SU-DHL-6 (cell line): Measurements from ENCODE around the gene NOSIP.

Experiments used
- H2AFZ ChIP-seq: fragments of 200-600 bp; sonication (generic); 2 replicates; pipeline ENCODE4 v1.6.1; 2014; ENCODE audit warnings: low read depth, mild to moderate bottlenecking, moderate library complexity, mixed read lengths, antibody characterized with exemption, low read length; ENCODE audit not compliant: severe bottlenecking
- H3F3A ChIP-seq: fragments of 200-600 bp; shearing (Covaris generic); 2 replicates; pipeline ENCODE4 v1.6.0; 2016; ENCODE audit warnings: antibody characterized with exemption, mild to moderate bottlenecking; ENCODE audit not compliant: insufficient read depth
- H3K27ac ChIP-seq: fragments of 200-600 bp; sonication (generic); 2 replicates; pipeline ENCODE4 v1.5.1; 2016; ENCODE audit warnings: low read depth, mild to moderate bottlenecking, low read length, moderate library complexity, mixed read lengths
- H3K27me3 ChIP-seq: fragments of 200-600 bp; sonication (generic), shearing (Covaris generic); 2 replicates; pipeline ENCODE4 v1.6.0; 2014; ENCODE audit warnings: mild to moderate bottlenecking, low read length
- H3K36me3 ChIP-seq: fragments of 200-600 bp; sonication (generic); 2 replicates; pipeline ENCODE4 v1.6.1; 2014; ENCODE audit warnings: mild to moderate bottlenecking, low read length, mixed read lengths
- H3K4me2 ChIP-seq: fragments of 300-600, 200-600 bp; shearing (Covaris generic), sonication (generic); 2 replicates; pipeline ENCODE4 v1.6.0; 2014; ENCODE audit warnings: low read length, low read depth, mild to moderate bottlenecking; ENCODE audit not compliant: poor library complexity, severe bottlenecking
- H3K4me3 ChIP-seq: fragments of 200-600 bp; sonication (generic); 2 replicates; pipeline ENCODE4 v1.5.1; 2014; ENCODE audit warnings: antibody characterized with exemption, low read length, mild to moderate bottlenecking, mixed read lengths; ENCODE audit not compliant: insufficient read depth, poor library complexity, severe bottlenecking
- H3K79me2 ChIP-seq: fragments of 200-600 bp; sonication (generic); 2 replicates; pipeline ENCODE4 v1.6.1; 2014; ENCODE audit warnings: mild to moderate bottlenecking, low read length, moderate library complexity; ENCODE audit not compliant: insufficient read depth
- H3K9ac ChIP-seq: fragments of 200-600 bp; sonication (generic); 2 replicates; pipeline ENCODE4 v1.7.0; 2014; ENCODE audit warnings: mild to moderate bottlenecking, low read length
- H3K9me2 ChIP-seq: fragments of 200-600 bp; sonication (generic); replicated peaks from 2 replicates; pipeline ENCODE4 v1.6.1; 2014; ENCODE audit warnings: low read length; ENCODE audit not compliant: insufficient read depth
- H3K9me3 ChIP-seq: fragments of 200-600 bp; sonication (generic); 2 replicates; pipeline ENCODE4 v1.6.1; 2014; ENCODE audit warnings: low read length, mixed read lengths; ENCODE audit not compliant: insufficient read depth
- H4K20me1 ChIP-seq: fragments of 200-600 bp; sonication (generic); 2 replicates; pipeline ENCODE4 v1.6.1; 2014; ENCODE audit warnings: low read depth, mild to moderate bottlenecking, antibody characterized with exemption, low read length, moderate library complexity, mixed read lengths
- CTCF ChIP-seq: fragments of 200-600 bp; sonication (generic); IDR thresholded peaks from one replicate; pipeline ENCODE4 v1.5.1; 2017; ENCODE audit warnings: antibody characterized with exemption, mild to moderate bottlenecking, low read length, moderate library complexity; ENCODE audit not compliant: insufficient read depth, poor library complexity, severe bottlenecking
- EZH2phosphoT487 ChIP-seq: fragments of 200-600 bp; sonication (generic), shearing (Covaris generic); conservative IDR thresholded peaks from 2 replicates; pipeline ENCODE4 v1.6.1; 2018; ENCODE audit warnings: mild to moderate bottlenecking, antibody characterized with exemption, low read length, moderate library complexity, mixed read lengths

The NOSIP gene

GRCh38 chr19:49570997-49571676, 9.2 kb downstream of the NOSIP start:
- no peak overlapping the region for H3K4me2 ChIP-seq
- no peak overlapping the region for H2AFZ ChIP-seq
- peaks cover 55% of the 10 kb centered on the region for H3K79me2 ChIP-seq
- H4K20me1 ChIP-seq = no peaks in the 10 kb centered on the region
- TF ChIP-seq EZH2phosphoT487 (no peak), CTCF (no peak)
- H3K27ac ChIP-seq = no peak overlapping the region
- no peaks in the 10 kb centered on the region for H3K9me2 ChIP-seq
- H3K9me3 ChIP-seq = no peaks in the 10 kb centered on the region
- H3K9ac ChIP-seq = no peak overlapping the region
- no peak overlapping the region for H3K4me3 ChIP-seq
- H3K27me3 ChIP-seq = no peaks in the 10 kb centered on the region
- H3K36me3 ChIP-seq = 0 out of 2 replicates have a peak, but pooled peaks cover 1% of the 10 kb centered on the region
- peaks cover 2% of the 10 kb centered on the region; the same call in 1 of the 2 replicates for H3F3A ChIP-seq

GRCh38 chr19:49570138-49570856, 10.1 kb downstream of the NOSIP start:
- no peaks in the 10 kb centered on the region for H3F3A ChIP-seq
- H3K4me3 ChIP-seq = no peak overlapping the region
- TF ChIP-seq CTCF (peak; percentile 98), EZH2phosphoT487 (no peak)
- H3K9ac ChIP-seq = no peak overlapping the region
- H3K79me2 ChIP-seq = peaks cover 57% of the 10 kb centered on the region
- no peaks in the 10 kb centered on the region for H3K27me3 ChIP-seq
- no peak overlapping the region for H3K27ac ChIP-seq
- H2AFZ ChIP-seq = no peak overlapping the region
- no peaks in the 10 kb centered on the region for H3K9me3 ChIP-seq
- H3K9me2 ChIP-seq = no peaks in the 10 kb centered on the region
- no peaks in the 10 kb centered on the region for H4K20me1 ChIP-seq
- H3K36me3 ChIP-seq = no peaks in the 10 kb centered on the region
- H3K4me2 ChIP-seq = peak overlapping the region; percentile 3

GRCh38 chr19:49567861-49568441, 12.4 kb downstream of the NOSIP start:
- no peak overlapping the region for H3K4me2 ChIP-seq
- peaks cover 58% of the 10 kb centered on the region for H3K79me2 ChIP-seq
- no peaks in the 10 kb centered on the region for H3K9me2 ChIP-seq
- H3K4me3 ChIP-seq = no peak overlapping the region
- no peaks in the 10 kb centered on the region for H3F3A ChIP-seq
- H3K9ac ChIP-seq = no peak overlapping the region
- H2AFZ ChIP-seq = no peak overlapping the region
- no peaks in the 10 kb centered on the region for H4K20me1 ChIP-seq
- TF ChIP-seq CTCF = no peak
- no peak for TF ChIP-seq EZH2phosphoT487
- H3K27ac ChIP-seq = no peak overlapping the region
- H3K36me3 ChIP-seq = no peaks in the 10 kb centered on the region
- no peaks in the 10 kb centered on the region for H3K27me3 ChIP-seq
- no peaks in the 10 kb centered on the region for H3K9me3 ChIP-seq
